Measurements from ENCODE around the gene SESTD1. TPM values are rescaled to one million over a fixed set of nuclear protein-coding genes. Genes with fewer than 3 reads are reported as not detected.
A peak's percentile ranks its signal among the peaks of the same experiment; 100 is the strongest.

SESTD1 gene
- total and polyA plus RNA-seq, 2 experiments from 2014 or later = 12.6 to 21.6 TPM

- Histone ChIP-seq H2AFZ (0 out of 2 replicates have a peak overlapping the region, but pooled peaks have one; percentile 1), H4K20me1 (replicated peaks; ENCODE audit: insufficient read depth) (no peaks in the 10 kb centered on the region), H3K36me3 (ENCODE audit: insufficient read depth) (no peaks in the 10 kb centered on the region), H3F3A (replicated peaks; ENCODE audit: low read depth) (no peaks in the 10 kb centered on the region), H3K27me3 (ENCODE audit: insufficient read depth) (no peaks in the 10 kb centered on the region), H3K4me3 (no peak overlapping the region), H3K4me2 (0 out of 2 replicates have a peak overlapping the region, but pooled peaks have one; percentile 22), H3K79me2 (replicated peaks; ENCODE audit: insufficient read depth) (no peaks in the 10 kb centered on the region), H3K4me1 (ENCODE audit: insufficient read depth) (peaks cover 21% of the 10 kb centered on the region), H3K9me2 (ENCODE audit: insufficient read depth) (no peaks in the 10 kb centered on the region), H3K27ac (ENCODE audit: low read depth) (peak overlapping the region; percentile 21; the same call in 1 of the 2 replicates)
- ATAC-seq (no peak), DNase-seq (ENCODE audit: low spot score) (no peak)
- no peak overlapping the region for H3K27ac Mint-ChIP-seq
- peaks cover 3% of the 10 kb centered on the region for H3K27me3 Mint-ChIP-seq (ENCODE audit: insufficient read depth, low read depth, poor library complexity)
- H3K4me1 Mint-ChIP-seq = peaks cover 20% of the 10 kb centered on the region
- H3K9me3 Mint-ChIP-seq = no peaks in the 10 kb centered on the region; the same call in 2 of the 3 replicates
- no peak overlapping the region for H3K4me3 Mint-ChIP-seq
- H3K36me3 Mint-ChIP-seq (ENCODE audit: low read depth) = no peaks in the 10 kb centered on the region
- TF ChIP-seq CREB1 (CRISPR knock-in tag; IDR thresholded peaks at IDR 0.05; ENCODE audit: low read depth) = no peak
- no peak for TF ChIP-seq JUNB (IDR thresholded peaks at IDR 0.05; ENCODE audit: unreplicated experiment)
- no peak for TF ChIP-seq ZNF331 (CRISPR knock-in tag; IDR thresholded peaks at IDR 0.05; ENCODE audit: low read depth)
- no peak for TF ChIP-seq STAT1 (IDR thresholded peaks at IDR 0.05; ENCODE audit: unreplicated experiment)
- no peak for TF ChIP-seq NANOG (IDR thresholded peaks at IDR 0.05; ENCODE audit: borderline replicate concordance)
- TF ChIP-seq, protein P1, sequence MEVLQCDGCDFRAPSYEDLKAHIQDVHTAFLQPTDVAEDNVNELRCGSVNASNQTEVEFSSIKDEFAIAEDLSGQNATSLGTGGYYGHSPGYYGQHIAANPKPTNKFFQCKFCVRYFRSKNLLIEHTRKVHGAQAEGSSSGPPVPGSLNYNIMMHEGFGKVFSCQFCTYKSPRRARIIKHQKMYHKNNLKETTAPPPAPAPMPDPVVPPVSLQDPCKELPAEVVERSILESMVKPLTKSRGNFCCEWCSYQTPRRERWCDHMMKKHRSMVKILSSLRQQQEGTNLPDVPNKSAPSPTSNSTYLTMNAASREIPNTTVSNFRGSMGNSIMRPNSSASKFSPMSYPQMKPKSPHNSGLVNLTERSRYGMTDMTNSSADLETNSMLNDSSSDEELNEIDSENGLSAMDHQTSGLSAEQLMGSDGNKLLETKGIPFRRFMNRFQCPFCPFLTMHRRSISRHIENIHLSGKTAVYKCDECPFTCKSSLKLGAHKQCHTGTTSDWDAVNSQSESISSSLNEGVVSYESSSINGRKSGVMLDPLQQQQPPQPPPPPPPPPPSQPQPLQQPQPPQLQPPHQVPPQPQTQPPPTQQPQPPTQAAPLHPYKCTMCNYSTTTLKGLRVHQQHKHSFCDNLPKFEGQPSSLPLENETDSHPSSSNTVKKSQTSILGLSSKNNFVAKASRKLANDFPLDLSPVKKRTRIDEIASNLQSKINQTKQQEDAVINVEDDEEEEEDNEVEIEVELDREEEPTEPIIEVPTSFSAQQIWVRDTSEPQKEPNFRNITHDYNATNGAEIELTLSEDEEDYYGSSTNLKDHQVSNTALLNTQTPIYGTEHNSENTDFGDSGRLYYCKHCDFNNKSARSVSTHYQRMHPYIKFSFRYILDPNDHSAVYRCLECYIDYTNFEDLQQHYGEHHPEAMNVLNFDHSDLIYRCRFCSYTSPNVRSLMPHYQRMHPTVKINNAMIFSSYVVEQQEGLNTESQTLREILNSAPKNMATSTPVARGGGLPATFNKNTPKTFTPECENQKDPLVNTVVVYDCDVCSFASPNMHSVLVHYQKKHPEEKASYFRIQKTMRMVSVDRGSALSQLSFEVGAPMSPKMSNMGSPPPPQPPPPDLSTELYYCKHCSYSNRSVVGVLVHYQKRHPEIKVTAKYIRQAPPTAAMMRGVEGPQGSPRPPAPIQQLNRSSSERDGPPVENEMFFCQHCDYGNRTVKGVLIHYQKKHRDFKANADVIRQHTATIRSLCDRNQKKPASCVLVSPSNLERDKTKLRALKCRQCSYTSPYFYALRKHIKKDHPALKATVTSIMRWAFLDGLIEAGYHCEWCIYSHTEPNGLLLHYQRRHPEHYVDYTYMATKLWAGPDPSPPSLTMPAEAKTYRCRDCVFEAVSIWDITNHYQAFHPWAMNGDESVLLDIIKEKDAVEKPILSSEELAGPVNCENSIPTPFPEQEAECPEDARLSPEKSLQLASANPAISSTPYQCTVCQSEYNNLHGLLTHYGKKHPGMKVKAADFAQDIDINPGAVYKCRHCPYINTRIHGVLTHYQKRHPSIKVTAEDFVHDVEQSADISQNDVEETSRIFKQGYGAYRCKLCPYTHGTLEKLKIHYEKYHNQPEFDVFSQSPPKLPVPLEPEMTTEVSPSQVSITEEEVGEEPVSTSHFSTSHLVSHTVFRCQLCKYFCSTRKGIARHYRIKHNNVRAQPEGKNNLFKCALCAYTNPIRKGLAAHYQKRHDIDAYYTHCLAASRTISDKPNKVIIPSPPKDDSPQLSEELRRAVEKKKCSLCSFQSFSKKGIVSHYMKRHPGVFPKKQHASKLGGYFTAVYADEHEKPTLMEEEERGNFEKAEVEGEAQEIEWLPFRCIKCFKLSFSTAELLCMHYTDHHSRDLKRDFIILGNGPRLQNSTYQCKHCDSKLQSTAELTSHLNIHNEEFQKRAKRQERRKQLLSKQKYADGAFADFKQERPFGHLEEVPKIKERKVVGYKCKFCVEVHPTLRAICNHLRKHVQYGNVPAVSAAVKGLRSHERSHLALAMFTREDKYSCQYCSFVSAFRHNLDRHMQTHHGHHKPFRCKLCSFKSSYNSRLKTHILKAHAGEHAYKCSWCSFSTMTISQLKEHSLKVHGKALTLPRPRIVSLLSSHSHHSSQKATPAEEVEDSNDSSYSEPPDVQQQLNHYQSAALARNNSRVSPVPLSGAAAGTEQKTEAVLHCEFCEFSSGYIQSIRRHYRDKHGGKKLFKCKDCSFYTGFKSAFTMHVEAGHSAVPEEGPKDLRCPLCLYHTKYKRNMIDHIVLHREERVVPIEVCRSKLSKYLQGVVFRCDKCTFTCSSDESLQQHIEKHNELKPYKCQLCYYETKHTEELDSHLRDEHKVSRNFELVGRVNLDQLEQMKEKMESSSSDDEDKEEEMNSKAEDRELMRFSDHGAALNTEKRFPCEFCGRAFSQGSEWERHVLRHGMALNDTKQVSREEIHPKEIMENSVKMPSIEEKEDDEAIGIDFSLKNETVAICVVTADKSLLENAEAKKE (CRISPR knock-in tag; IDR thresholded peaks at IDR 0.05) = no peak
- TF ChIP-seq, protein P2, sequence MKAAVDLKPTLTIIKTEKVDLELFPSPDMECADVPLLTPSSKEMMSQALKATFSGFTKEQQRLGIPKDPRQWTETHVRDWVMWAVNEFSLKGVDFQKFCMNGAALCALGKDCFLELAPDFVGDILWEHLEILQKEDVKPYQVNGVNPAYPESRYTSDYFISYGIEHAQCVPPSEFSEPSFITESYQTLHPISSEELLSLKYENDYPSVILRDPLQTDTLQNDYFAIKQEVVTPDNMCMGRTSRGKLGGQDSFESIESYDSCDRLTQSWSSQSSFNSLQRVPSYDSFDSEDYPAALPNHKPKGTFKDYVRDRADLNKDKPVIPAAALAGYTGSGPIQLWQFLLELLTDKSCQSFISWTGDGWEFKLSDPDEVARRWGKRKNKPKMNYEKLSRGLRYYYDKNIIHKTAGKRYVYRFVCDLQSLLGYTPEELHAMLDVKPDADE (IDR thresholded peaks at IDR 0.05) = no peak
- TF ChIP-seq CTCF (conservative IDR thresholded peaks at IDR 0.05; ENCODE audit: low read depth in 2 of 2) = no peak
- no peak for TF ChIP-seq EZH2 (IDR thresholded peaks at IDR 0.05; ENCODE audit: low read depth, unreplicated experiment)
- TF ChIP-seq EZH2phosphoT487 (IDR thresholded peaks at IDR 0.05; ENCODE audit: unreplicated experiment) = no peak
- TF ChIP-seq, protein P3, sequence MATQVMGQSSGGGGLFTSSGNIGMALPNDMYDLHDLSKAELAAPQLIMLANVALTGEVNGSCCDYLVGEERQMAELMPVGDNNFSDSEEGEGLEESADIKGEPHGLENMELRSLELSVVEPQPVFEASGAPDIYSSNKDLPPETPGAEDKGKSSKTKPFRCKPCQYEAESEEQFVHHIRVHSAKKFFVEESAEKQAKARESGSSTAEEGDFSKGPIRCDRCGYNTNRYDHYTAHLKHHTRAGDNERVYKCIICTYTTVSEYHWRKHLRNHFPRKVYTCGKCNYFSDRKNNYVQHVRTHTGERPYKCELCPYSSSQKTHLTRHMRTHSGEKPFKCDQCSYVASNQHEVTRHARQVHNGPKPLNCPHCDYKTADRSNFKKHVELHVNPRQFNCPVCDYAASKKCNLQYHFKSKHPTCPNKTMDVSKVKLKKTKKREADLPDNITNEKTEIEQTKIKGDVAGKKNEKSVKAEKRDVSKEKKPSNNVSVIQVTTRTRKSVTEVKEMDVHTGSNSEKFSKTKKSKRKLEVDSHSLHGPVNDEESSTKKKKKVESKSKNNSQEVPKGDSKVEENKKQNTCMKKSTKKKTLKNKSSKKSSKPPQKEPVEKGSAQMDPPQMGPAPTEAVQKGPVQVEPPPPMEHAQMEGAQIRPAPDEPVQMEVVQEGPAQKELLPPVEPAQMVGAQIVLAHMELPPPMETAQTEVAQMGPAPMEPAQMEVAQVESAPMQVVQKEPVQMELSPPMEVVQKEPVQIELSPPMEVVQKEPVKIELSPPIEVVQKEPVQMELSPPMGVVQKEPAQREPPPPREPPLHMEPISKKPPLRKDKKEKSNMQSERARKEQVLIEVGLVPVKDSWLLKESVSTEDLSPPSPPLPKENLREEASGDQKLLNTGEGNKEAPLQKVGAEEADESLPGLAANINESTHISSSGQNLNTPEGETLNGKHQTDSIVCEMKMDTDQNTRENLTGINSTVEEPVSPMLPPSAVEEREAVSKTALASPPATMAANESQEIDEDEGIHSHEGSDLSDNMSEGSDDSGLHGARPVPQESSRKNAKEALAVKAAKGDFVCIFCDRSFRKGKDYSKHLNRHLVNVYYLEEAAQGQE (IDR thresholded peaks at IDR 0.05; ENCODE audit: unreplicated experiment) = no peak
- no peak for TF ChIP-seq ZNF114 (CRISPR knock-in tag; IDR thresholded peaks at IDR 0.05)
- no peak for TF ChIP-seq POLR2AphosphoS5 (IDR thresholded peaks at IDR 0.05; ENCODE audit: low read depth)
These were observed 205.5 kb downstream of the SESTD1 start for GRCh38 chr2:179059026-179059700.
